COLO829 (cell line): Measurements from ENCODE around the gene ZNF207.
"Not testable (repeated sequence)": the region's sequence is repeated elsewhere in the genome, so short reads cannot be mapped to it uniquely, and the experiment has no call there.

Experiments
- DNase-seq: peaks from one replicate; pipeline ENCODE4 v3.0.0; 2012; ENCODE audit warnings: low spot score

ZNF207 gene

GRCh38 chr17:32349854-32350665 lies at the start of gene ZNF207:
ZNF207 (plus strand) TSS chr17:32350157; CDS start chr17:32350286, 129 bp downstream.
- peak; percentile 92 for DNase-seq

GRCh38 chr17:32302037-32302436 lies 47.9 kb upstream of the ZNF207 start:
- no peak for DNase-seq

- DNase-seq: no peak
Observed at GRCh38 chr17:32302860-32303649, 46.9 kb upstream of the ZNF207 start.

- no peak for DNase-seq
Observed at GRCh38 chr17:32303781-32304288, 46.1 kb upstream of the ZNF207 start.

GRCh38 chr17:32305049-32305448 lies 44.9 kb upstream of the ZNF207 start:
- DNase-seq: no peak

GRCh38 chr17:32307658-32308057 lies 42.3 kb upstream of the ZNF207 start:
- no peak for DNase-seq

GRCh38 chr17:32311028-32311536 lies 38.9 kb upstream of the ZNF207 start:
- DNase-seq: no peak

GRCh38 chr17:32314636-32315035 lies 35.3 kb upstream of the ZNF207 start:
- no peak for DNase-seq

GRCh38 chr17:32315171-32315570 lies 34.8 kb upstream of the ZNF207 start:
- DNase-seq: no peak

- not testable (repeated sequence) for DNase-seq
Observed at GRCh38 chr17:32316653-32317052, 33.3 kb upstream of the ZNF207 start.

GRCh38 chr17:32317353-32317752 lies 32.6 kb upstream of the ZNF207 start:
- no peak for DNase-seq

GRCh38 chr17:32318071-32318470 lies 31.9 kb upstream of the ZNF207 start:
- no peak for DNase-seq

GRCh38 chr17:32319548-32319905 lies 30.4 kb upstream of the ZNF207 start:
- DNase-seq: peak; percentile 71

GRCh38 chr17:32320080-32320479 lies 29.9 kb upstream of the ZNF207 start:
- DNase-seq: not testable (repeated sequence)

- no peak for DNase-seq
Observed at GRCh38 chr17:32320847-32321246, 29.1 kb upstream of the ZNF207 start.

GRCh38 chr17:32323046-32323445 lies 26.9 kb upstream of the ZNF207 start:
- DNase-seq: no peak

- no peak for DNase-seq
Observed at GRCh38 chr17:32323811-32324491, 26.0 kb upstream of the ZNF207 start.

GRCh38 chr17:32327911-32328310 lies 22.0 kb upstream of the ZNF207 start:
- DNase-seq: no peak

- DNase-seq: peak; percentile 41
Observed at GRCh38 chr17:32330147-32330546, 19.8 kb upstream of the ZNF207 start.

- peak; percentile 63 for DNase-seq
Observed at GRCh38 chr17:32331243-32332040, 18.5 kb upstream of the ZNF207 start.

- DNase-seq: no peak
Observed at GRCh38 chr17:32333187-32333586, 16.8 kb upstream of the ZNF207 start.
